CD14-positive monocyte (primary cell): ENCODE data around the gene ASAP3. TPM values are rescaled to one million over a fixed set of nuclear protein-coding genes. Genes with fewer than 3 reads are reported as not detected.
A peak's percentile ranks its signal among the peaks of the same experiment; 100 is the strongest.

Experiments used
- DNase-seq, 3 donors: peaks; one replicate each; pipeline ENCODE4 v3.0.0-alpha.2; 2011 to 2022
- H2AFZ ChIP-seq: 2 replicates; pipeline ENCODE4 v1.6.0; 2012; ENCODE audit warnings: mild to moderate bottlenecking, low read depth, low read length, inconsistent platforms; ENCODE audit not compliant: insufficient read depth, poor library complexity, severe bottlenecking
- H3K27ac ChIP-seq, 2 donors: 1 replicate in 1 of 2; 2 replicates in 1 of 2; pipeline ENCODE4 v1.5.1; 2012 to 2013; ENCODE audit warnings: low read length in 2 of 2, control low read depth in 1 of 2, inconsistent platforms in 1 of 2, low read depth in 1 of 2, mild to moderate bottlenecking in 1 of 2
- H3K27me3 ChIP-seq, 2 donors: one replicate each; pipeline versions ENCODE4 v1.6.0 to v1.6.1; 2011 to 2013; ENCODE audit warnings: low read length in 2 of 2; ENCODE audit not compliant: control insufficient read depth in 2 of 2, insufficient read depth in 2 of 2
- H3K36me3 ChIP-seq, 2 donors: replicated peaks in 1 of 2; 1 replicate in 1 of 2; 2 replicates in 1 of 2; pipeline versions ENCODE4 v1.5.1 to v1.6.1; 2012 to 2013; ENCODE audit warnings: low read length in 2 of 2, control low read depth in 1 of 2, inconsistent platforms in 1 of 2, mild to moderate bottlenecking in 1 of 2; ENCODE audit not compliant: insufficient read depth in 2 of 2, control insufficient read depth in 1 of 2
- H3K4me1 ChIP-seq, 2 donors: 1 replicate in 1 of 2; 2 replicates in 1 of 2; pipeline versions ENCODE4 v1.5.1 to v1.6.1; 2012 to 2013; ENCODE audit warnings: low read length in 2 of 2, control low read depth in 1 of 2, inconsistent platforms in 1 of 2, mild to moderate bottlenecking in 1 of 2, moderate library complexity in 1 of 2; ENCODE audit not compliant: insufficient read depth in 2 of 2, control insufficient read depth in 1 of 2
- H3K4me2 ChIP-seq: replicated peaks from 2 replicates; pipeline ENCODE3; 2012; ENCODE audit warnings: low read length, moderate library complexity, mild to moderate bottlenecking; ENCODE audit not compliant: poor library complexity, severe bottlenecking; ENCODE audit errors: extremely low read depth
- H3K4me3 ChIP-seq, 3 experiments: fragments of 200-600 bp in 1 of 3; sonication (generic) in 1 of 3; replicated peaks in 1 of 3; 1 replicate in 2 of 3; 2 replicates in 1 of 3; pipeline ENCODE4 v1.5.1; 2011 to 2013; ENCODE audit warnings: low read length in 3 of 3, mild to moderate bottlenecking in 3 of 3, control low read depth in 2 of 3, low read depth in 2 of 3, inconsistent platforms in 1 of 3, moderate library complexity in 1 of 3
- H3K79me2 ChIP-seq: 2 replicates; pipeline ENCODE4 v1.6.0; 2012; ENCODE audit warnings: mild to moderate bottlenecking, control low read depth, inconsistent platforms, low read length, moderate library complexity; ENCODE audit not compliant: insufficient read depth
- H3K9ac ChIP-seq: 2 replicates; pipeline ENCODE4 v1.6.0; 2017; ENCODE audit warnings: low read length, mild to moderate bottlenecking; ENCODE audit not compliant: insufficient read depth, poor library complexity, severe bottlenecking
- H3K9me3 ChIP-seq, 2 donors: replicated peaks in 1 of 2; 1 replicate in 1 of 2; 2 replicates in 1 of 2; pipeline versions ENCODE4 v1.5.1 to v1.6.1; 2012 to 2013; ENCODE audit warnings: low read length in 2 of 2, control low read depth in 1 of 2; ENCODE audit not compliant: control insufficient read depth in 1 of 2, insufficient read depth in 1 of 2
- H4K20me1 ChIP-seq: 2 replicates; pipeline ENCODE4 v1.6.0; 2012; ENCODE audit warnings: mild to moderate bottlenecking, low read length, control low read depth, moderate library complexity; ENCODE audit not compliant: insufficient read depth
- H3K27ac Mint-ChIP-seq, 7 donors: one replicate each; pipeline ENCODE4 v1.8.0; 2020; ENCODE audit warnings: mild to moderate bottlenecking in 7 of 7, mixed read lengths in 7 of 7, moderate library complexity in 6 of 7, inconsistent platforms in 2 of 7
- H3K27me3 Mint-ChIP-seq, 3 donors: one replicate each; pipeline ENCODE4 v1.8.0; 2021 to 2022; ENCODE audit warnings: low read depth in 3 of 3, mild to moderate bottlenecking in 3 of 3, mixed read lengths in 3 of 3, moderate library complexity in 3 of 3, inconsistent platforms in 1 of 3
- H3K36me3 Mint-ChIP-seq, 2 donors: one replicate each; pipeline ENCODE4 v1.8.0; 2020; ENCODE audit warnings: mixed read lengths in 2 of 2, inconsistent platforms in 1 of 2, mild to moderate bottlenecking in 1 of 2
- H3K4me1 Mint-ChIP-seq: one replicate; pipeline ENCODE4 v1.8.0; 2020; ENCODE audit warnings: mild to moderate bottlenecking, mixed read lengths
- H3K4me3 Mint-ChIP-seq, 2 donors: one replicate each; pipeline ENCODE4 v1.8.0; 2020; ENCODE audit warnings: mild to moderate bottlenecking in 2 of 2, mixed read lengths in 2 of 2, moderate library complexity in 1 of 2
- H3K9me3 Mint-ChIP-seq, 7 donors: one replicate each; pipeline ENCODE4 v1.8.0; 2020 to 2022; ENCODE audit warnings: mixed read lengths in 7 of 7, mild to moderate bottlenecking in 6 of 7, moderate library complexity in 6 of 7, inconsistent platforms in 2 of 7
- CTCF ChIP-seq: fragments of 200-600 bp; IDR thresholded peaks from one replicate; pipeline ENCODE4 v1.8.0; 2022; ENCODE audit warnings: antibody characterized with exemption, mild to moderate bottlenecking
- WGBS: methylation state at CpG from one replicate; pipeline ENCODE4 v1.1.5; 2013; ENCODE audit warnings: missing lambda C conversion rate; ENCODE audit not compliant: insufficient coverage; 5-methylcytosine and 5-hydroxymethylcytosine counted together
- intact Hi-C, 2 donors: fragments of 100-400 bp; cut with micrococcal nuclease; formaldehyde crosslinking; loops; one replicate each; pipeline versions ENCODE4 v1.15.0 to v1.15.1; 2023
- polyA plus RNA-seq, 3 donors: library from polyadenylated mRNA; depleted of rRNA in 1 of 3; unstranded in 2 of 3; stranded (reverse) in 1 of 3; fragments of 300-500 nt in 2 of 3; fragments of >200 nt in 1 of 3; fragmentation: Illumina TruSeq in 2 of 3; gene quantifications; 1 replicate in 2 of 3; 2 replicates in 1 of 3; pipeline ENCODE4 v1.2.3, GENCODE V29; 2012 to 2021

ASAP3 gene
- polyA plus RNA-seq, 3 donors = 0.27 to 1.1 TPM; not detected in 1

- WGBS = 1% methylated on average over 19 of the region's 22 CpGs
- no peak for TF ChIP-seq CTCF
- Histone ChIP-seq H3K36me3 (no peaks in the 10 kb centered on the region), H3K9ac (peak overlapping the region; percentile 73), H4K20me1 (no peaks in the 10 kb centered on the region), H3K9me3 (no peaks in the 10 kb centered on the region), H2AFZ (peak overlapping the region; percentile 75), H3K4me2 (peak overlapping the region; percentile 100), H3K27me3 (no peaks in the 10 kb centered on the region), H3K4me3 (peak overlapping the region; percentile 39 to 93 (median 87)), H3K27ac (peak overlapping the region; percentile 74 to 99), H3K4me1 (peaks cover 94 to 99% of the 10 kb centered on the region in 2 donors), H3K79me2 (peaks cover 65% of the 10 kb centered on the region)
- Mint-ChIP-seq H3K4me1 (peaks cover 90% of the 10 kb centered on the region), H3K4me3 (peak overlapping the region; percentile 82 to 94), H3K27me3 (peaks cover 0 to 4% (median 0%) of the 10 kb centered on the region in 3 donors), H3K9me3 (no peaks in the 10 kb centered on the region), H3K27ac (peak overlapping the region; percentile 94 to 99 (median 97)), H3K36me3 (peaks cover 1 to 4% of the 10 kb centered on the region in 2 donors)
- peak in 2 of 3 donors; percentile 43 to 52 for DNase-seq
- intact Hi-C loops = no loop called here
These were observed 46.2 kb upstream of the ASAP3 start for GRCh38 chr1:23530087-23530746.

- Histone ChIP-seq H3K36me3 (no peaks in the 10 kb centered on the region), H3K27me3 (no peaks in the 10 kb centered on the region), H2AFZ (peak overlapping the region; percentile 75), H3K9me3 (no peaks in the 10 kb centered on the region), H3K4me1 (peaks cover 94 to 99% of the 10 kb centered on the region in 2 donors), H3K9ac (peak overlapping the region; percentile 73), H4K20me1 (no peaks in the 10 kb centered on the region), H3K79me2 (peaks cover 73% of the 10 kb centered on the region), H3K4me3 (peak overlapping the region; percentile 39 to 93 (median 87)), H3K4me2 (peak overlapping the region; percentile 100), H3K27ac (peak overlapping the region; percentile 74 to 99)
- Mint-ChIP-seq H3K36me3 (peaks cover 1 to 4% of the 10 kb centered on the region in 2 donors), H3K9me3 (no peaks in the 10 kb centered on the region), H3K27ac (peak overlapping the region; percentile 94 to 99 (median 97)), H3K27me3 (peaks cover 0 to 4% (median 0%) of the 10 kb centered on the region in 3 donors), H3K4me3 (peak overlapping the region; percentile 82 to 94), H3K4me1 (peaks cover 90% of the 10 kb centered on the region)
- WGBS = 83% methylated on average over 2 of the region's 8 CpGs
- no peak for DNase-seq
- intact Hi-C loops = loop anchor here in 1 of 2 donors (5.0 kb wide), 1 partner anchor 187 kb away; the partner anchor contains the start of gene HNRNPR
- no peak for TF ChIP-seq CTCF
These were observed 45.4 kb upstream of the ASAP3 start for GRCh38 chr1:23529146-23530086.
